K562 (cell line): Measurements from ENCODE around the gene MCC. TPM values are rescaled to one million over a fixed set of nuclear protein-coding genes. Genes with fewer than 3 reads are reported as not detected.
A peak's percentile ranks its signal among the peaks of the same experiment; 100 is the strongest.

Experiments used
- ATAC-seq: fragments of 200-7000 bp; cut with Tn5 transposase; 3 replicates; pipeline ENCODE4 v1.9.1; 2020; ENCODE audit warnings: moderate library complexity
- BruUV-seq: library from RNA; stranded (reverse); fragments of 400-500 nt; replicated peaks from 2 replicates; lab custom pipeline; 2021; lab: Mats Ljungman, UMichigan
- CTCF ChIA-PET: fragments of 300-600 bp; formaldehyde crosslinking; extraction: SDS; loops from one replicate; lab custom pipeline; 2021; ENCODE audit warnings: low intra/inter-chr PET ratio; lab: Yijun Ruan, JAX
- POLR2A ChIA-PET: fragments of 300-600, 350-650 bp; sonication (Branson Sonifier 250); formaldehyde crosslinking; extraction: SDS; loops from one replicate; lab custom pipeline; 2021; ENCODE audit warnings: antibody characterized with exemption, inconsistent platforms; lab: Yijun Ruan, JAX
- DNase-seq, 4 experiments: peaks; one replicate each; pipeline versions ENCODE4 v3.0.0 to v3.0.0-alpha.2; 2011 to 2018; ENCODE audit warnings: low spot score in 3 of 4, mixed read lengths in 3 of 4; ENCODE audit errors: extremely low read depth in 1 of 4
- FAIRE-seq: peaks from 2 replicates; lab custom pipeline; 2011; peaks lifted over from hg19 to GRCh38; lab: Jason Lieb, UNC
- H2AFZ ChIP-seq: 2 replicates; pipeline ENCODE4 v1.6.0; 2011; ENCODE audit warnings: low read depth, low read length, control low read depth, inconsistent platforms
- H3K27ac ChIP-seq: fragments of 200-600 bp; 3 replicates; pipeline ENCODE4 v1.8.0; 2011; ENCODE audit warnings: low read depth, mild to moderate bottlenecking, control low read depth, inconsistent platforms, low read length, moderate library complexity, mixed read lengths; ENCODE audit errors: extremely low read depth
- H3K27me3 ChIP-seq, 2 experiments: fragments of 300-600 bp in 1 of 2; 2 replicates in 1 of 2; 3 replicates in 1 of 2; pipeline versions ENCODE4 v1.6.0 to v1.8.0; 2011; ENCODE audit warnings: inconsistent platforms in 2 of 2, low read length in 2 of 2, mild to moderate bottlenecking in 1 of 2, mixed read lengths in 1 of 2, moderate library complexity in 1 of 2; ENCODE audit not compliant: control insufficient read depth in 2 of 2, insufficient read depth in 2 of 2
- H3K36me3 ChIP-seq: fragments of 300-600 bp; 3 replicates; pipeline ENCODE4 v1.8.0; 2011; ENCODE audit warnings: mild to moderate bottlenecking, low read length, inconsistent platforms; ENCODE audit not compliant: control insufficient read depth, insufficient read depth
- H3K4me1 ChIP-seq, 2 experiments: fragments of 200-600 bp in 1 of 2; replicated peaks in 1 of 2; 2 replicates in 1 of 2; 3 replicates in 1 of 2; pipeline versions ENCODE4 v1.5.1 to v1.8.0; 2011; ENCODE audit warnings: inconsistent platforms in 2 of 2, low read length in 2 of 2, mild to moderate bottlenecking in 1 of 2, mixed read lengths in 1 of 2, moderate library complexity in 1 of 2; ENCODE audit not compliant: control insufficient read depth in 2 of 2, insufficient read depth in 2 of 2
- H3K4me2 ChIP-seq: 2 replicates; pipeline ENCODE4 v1.6.1; 2011; ENCODE audit warnings: low read length, control low read depth, inconsistent platforms, mixed read lengths; ENCODE audit not compliant: insufficient read depth
- H3K4me3 ChIP-seq: fragments of 200-600 bp; sonication (generic), shearing (Covaris generic); 2 replicates; pipeline ENCODE4 v1.5.1; 2016; ENCODE audit warnings: control low read depth, inconsistent platforms
- H3K79me2 ChIP-seq: fragments of 200-600 bp; 3 replicates; pipeline ENCODE4 v1.8.0; 2011; ENCODE audit warnings: low read length, inconsistent platforms; ENCODE audit not compliant: control insufficient read depth, insufficient read depth
- H3K9ac ChIP-seq, 2 experiments: 2 replicates each; pipeline versions ENCODE4 v1.6.0 to v1.6.1; 2011; ENCODE audit warnings: low read depth in 2 of 2, low read length in 2 of 2, control low read depth in 1 of 2, inconsistent platforms in 1 of 2, mild to moderate bottlenecking in 1 of 2, mixed read lengths in 1 of 2; ENCODE audit not compliant: insufficient read depth in 1 of 2
- H3K9me1 ChIP-seq: one replicate; pipeline ENCODE4 v1.6.0; 2011; ENCODE audit warnings: inconsistent platforms, mild to moderate bottlenecking, low read length, moderate library complexity; ENCODE audit not compliant: control insufficient read depth, insufficient read depth
- H3K9me3 ChIP-seq: replicated peaks from 2 replicates; pipeline ENCODE4 v1.5.1; 2011; ENCODE audit warnings: low read depth, low read length, inconsistent platforms; ENCODE audit not compliant: control insufficient read depth, insufficient read depth
- H4K20me1 ChIP-seq: replicated peaks from 2 replicates; pipeline ENCODE4 v1.6.1; 2011; ENCODE audit warnings: low read length, inconsistent platforms, mixed read lengths; ENCODE audit not compliant: control insufficient read depth, insufficient read depth
- CEBPG ChIP-seq, 3 experiments: fragments of 200-800 bp in 1 of 3; sonication (Bioruptor generic) in 1 of 3; sonication (generic) in 1 of 3; formaldehyde crosslinking in 1 of 3; IDR thresholded peaks in 2 of 3; conservative IDR thresholded peaks in 1 of 3; 2 replicates each; pipeline versions ENCODE4 v1.6.1 to v1.8.0; 2016 to 2022; ENCODE audit warnings: missing compliant biosample characterization in 2 of 3, missing genetic modification characterization in 2 of 3, mild to moderate bottlenecking in 1 of 3, missing genetic modification reagents in 1 of 3
- SMAD2 ChIP-seq: fragments of 150-350 bp; IDR thresholded peaks from 2 replicates; pipeline ENCODE4 v1.6.1; 2014; ENCODE audit warnings: low read depth, mild to moderate bottlenecking, low read length
- WGBS: fragments of 100-300 bp; shearing (Covaris generic); methylation state at CpG from one replicate; pipeline ENCODE4 v1.1.6; 2016; ENCODE audit warnings: low coverage, mixed read lengths; ENCODE audit not compliant: insufficient coverage; ENCODE audit errors: missing lambda C conversion rate; 5-methylcytosine and 5-hydroxymethylcytosine counted together
- in situ Hi-C: fragments of 300-500 bp; cut with MboI; formaldehyde crosslinking; loops from 4 replicates; pipeline ENCODE4 v1.15.0; 2018; ENCODE audit warnings: inconsistent platforms, mixed read lengths
- intact Hi-C: fragments of 100-400 bp; cut with micrococcal nuclease; formaldehyde crosslinking; loops from 2 replicates; pipeline ENCODE4 v1.14.2; 2022
- polyA plus RNA-seq, 8 experiments: library from polyadenylated mRNA; depleted of rRNA in 4 of 8; stranded (reverse) in 5 of 8; unstranded in 3 of 8; fragments of >200 nt; fragmentation: Nextera tagmentation in 2 of 8; fragmentation: Illumina TruSeq in 1 of 8; extraction: Ambion mirVana in 2 of 8; extraction: Trizol in 1 of 8; gene quantifications; 2 replicates each; pipeline versions ENCODE4 v1.2.1 to v1.2.3, GENCODE V29; 2011 to 2014; ENCODE audit warnings: inconsistent platforms in 1 of 8, missing spikeins in 1 of 8
- small RNA-seq: library from RNA; depleted of rRNA; stranded (forward); fragments of <200 nt; gene quantifications from one replicate; pipeline ENCODE3, GENCODE V24; 2014
- total RNA-seq, 7 experiments: library from RNA; depleted of rRNA in 6 of 7; stranded (reverse); fragments of >200 nt in 6 of 7; fragmentation: Illumina TruSeq in 2 of 7; extraction: Trizol in 2 of 7; gene quantifications; 2 replicates each; pipeline versions ENCODE4 v1.2.1 to v1.2.3, GENCODE V29; 2011 to 2021; ENCODE audit warnings: low replicate concordance in 1 of 7

Gene MCC
- total and polyA plus RNA-seq, 9 of the 15 experiments (the other 6 are each of a cell fraction or from before 2014, with no cell fraction given) = 0.04 to 0.24 (median 0.06) TPM; not detected in 1

- H3K4me1 ChIP-seq = peaks cover 21 to 43% of the 10 kb centered on the region in 2 experiments
- intact Hi-C loops = loop anchor here (10.0 kb wide), 1 partner anchor 418 kb away; no protein-coding TSS in a partner anchor
- in situ Hi-C loops = no loop called here
- no TSS peak for BruUV-seq
- DNase-seq (no peak), FAIRE-seq (no peak), ATAC-seq (no peak)
- CTCF ChIA-PET = no interaction called here
- peaks cover 15% of the 10 kb centered on the region for H3K79me2 ChIP-seq
- H4K20me1 ChIP-seq = no peaks in the 10 kb centered on the region
- H2AFZ ChIP-seq = no peak overlapping the region
- H3K27me3 ChIP-seq = no peaks in the 10 kb centered on the region
- TF ChIP-seq CEBPG (CRISPR knock-in tag; IDR thresholded peaks at IDR 0.05) (no peak), CEBPG (tag; conservative IDR thresholded peaks at IDR 0.05 in 1 of 2, IDR thresholded peaks at IDR 0.05 in 1 of 2) (0 out of 4 replicates have a peak, but pooled peaks of 1 of the 2 experiments have one; percentile 13), SMAD2 (no peak)
- H3K36me3 ChIP-seq = no peaks in the 10 kb centered on the region
- H3K27ac ChIP-seq = no peak overlapping the region
- POLR2A ChIA-PET = interaction anchor here (0.8 to 0.9 kb wide), 2 partner anchors 12 to 52 kb away, joined by 3 to 6 read pairs; no protein-coding TSS in a partner anchor
- H3K9ac ChIP-seq = no peak overlapping the region
- no peaks in the 10 kb centered on the region for H3K9me1 ChIP-seq
- no peak overlapping the region for H3K4me2 ChIP-seq
- no peaks in the 10 kb centered on the region for H3K9me3 ChIP-seq
- H3K4me3 ChIP-seq = no peak overlapping the region
- 82% methylated on average over 1 of the region's 1 CpG for WGBS
These were observed 515.2 kb downstream of the MCC start for GRCh38 chr5:112973036-112973435.

Small RNAs within 50 kb of the gene (small RNA-seq; reads per million reads assigned to genes)
- gene RNU4ATAC13P = not detected

Other genes starting within 250 kb of the MCC start
- not detected in 2 replicates for gene TSSK1B, start 53.5 kb downstream of the MCC start, total RNA-seq (2014; rRNA removed)
- not detected in 2 replicates for gene TSSK1B, start 53.5 kb downstream of the MCC start, total RNA-seq (2014; rRNA removed; fragmentation: Illumina TruSeq; extraction: Trizol)
- not detected in 2 replicates for gene TSSK1B, start 53.5 kb downstream of the MCC start, total RNA-seq (2015; rRNA removed; fragmentation: Illumina TruSeq; extraction: Trizol)
- not detected in 2 replicates for gene TSSK1B, start 53.5 kb downstream of the MCC start, total RNA-seq (2021)
- not detected in 2 replicates for gene TSSK1B, start 53.5 kb downstream of the MCC start, polyA plus RNA-seq (2011; rRNA removed)
- not detected in 2 replicates for gene TSSK1B, start 53.5 kb downstream of the MCC start, polyA plus RNA-seq (2014; fragmentation: Illumina TruSeq; extraction: Trizol)
- not detected for gene TSSK1B, start 53.5 kb downstream of the MCC start, polyA plus RNA-seq (2014; fragmentation: Nextera tagmentation; extraction: Ambion mirVana)
- not detected in 2 replicates for gene TSSK1B, start 53.5 kb downstream of the MCC start, polyA plus RNA-seq (2014; rRNA removed)
- 14.5 and 18.4 TPM in 2 replicates for gene YTHDC2, start 25.2 kb upstream of the MCC start, total RNA-seq (2014; rRNA removed)
- gene YTHDC2, start 25.2 kb upstream of the MCC start, total RNA-seq (2014; rRNA removed; fragmentation: Illumina TruSeq; extraction: Trizol) = 21.3 and 21.6 TPM in 2 replicates
- gene YTHDC2, start 25.2 kb upstream of the MCC start, total RNA-seq (2015; rRNA removed; fragmentation: Illumina TruSeq; extraction: Trizol) = 17.0 and 17.9 TPM in 2 replicates
- gene YTHDC2, start 25.2 kb upstream of the MCC start, total RNA-seq (2021) = 20.0 and 20.3 TPM in 2 replicates
- gene YTHDC2, start 25.2 kb upstream of the MCC start, polyA plus RNA-seq (2011; rRNA removed) = 11.7 and 15.6 TPM in 2 replicates
- 15.2 and 15.9 TPM in 2 replicates for gene YTHDC2, start 25.2 kb upstream of the MCC start, polyA plus RNA-seq (2014; fragmentation: Illumina TruSeq; extraction: Trizol)
- gene YTHDC2, start 25.2 kb upstream of the MCC start, polyA plus RNA-seq (2014; fragmentation: Nextera tagmentation; extraction: Ambion mirVana) = 1 to 10 TPM; 2.7 to 5.1 TPM
- 14.0 and 16.0 TPM in 2 replicates for gene YTHDC2, start 25.2 kb upstream of the MCC start, polyA plus RNA-seq (2014; rRNA removed)